GM21619 (cell line): ENCODE data around the gene LYL1.

Experiments
- ATAC-seq: cut with Tn5 transposase; IDR thresholded peaks from one replicate; pipeline ENCODE4 v1.9.1; 2021; ENCODE audit not compliant: unreplicated experiment

LYL1 gene

DNA sequence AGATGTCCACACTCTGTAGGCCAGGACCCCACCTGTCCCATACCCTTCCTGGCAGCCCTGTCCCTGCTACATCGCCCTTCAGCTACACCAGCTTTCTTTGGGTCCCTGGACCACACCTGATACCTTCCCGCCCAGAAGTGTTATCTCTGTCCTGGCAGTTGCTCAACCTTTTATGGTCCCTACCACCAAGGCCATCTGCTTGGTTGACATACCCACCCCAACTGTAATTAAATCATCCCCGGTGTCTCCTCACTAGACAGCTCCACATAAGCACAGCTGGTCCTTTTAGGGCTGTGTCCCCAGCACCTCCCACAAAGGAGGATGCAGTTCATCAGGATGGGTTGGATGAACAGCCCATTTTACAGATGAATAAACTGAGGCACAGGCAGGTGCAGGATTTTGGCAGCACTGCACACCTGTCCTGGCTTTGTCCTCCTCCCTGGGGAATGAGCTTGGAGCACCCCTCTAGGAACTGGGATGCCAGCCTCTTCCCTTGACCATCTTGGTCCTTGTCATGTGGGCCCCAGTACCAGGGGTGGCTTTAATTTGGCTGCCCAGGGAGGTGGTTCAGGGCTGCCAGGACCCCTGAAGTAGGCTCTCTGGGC is 28.3 kb upstream of the LYL1 start:
- no peak for ATAC-seq

DNA sequence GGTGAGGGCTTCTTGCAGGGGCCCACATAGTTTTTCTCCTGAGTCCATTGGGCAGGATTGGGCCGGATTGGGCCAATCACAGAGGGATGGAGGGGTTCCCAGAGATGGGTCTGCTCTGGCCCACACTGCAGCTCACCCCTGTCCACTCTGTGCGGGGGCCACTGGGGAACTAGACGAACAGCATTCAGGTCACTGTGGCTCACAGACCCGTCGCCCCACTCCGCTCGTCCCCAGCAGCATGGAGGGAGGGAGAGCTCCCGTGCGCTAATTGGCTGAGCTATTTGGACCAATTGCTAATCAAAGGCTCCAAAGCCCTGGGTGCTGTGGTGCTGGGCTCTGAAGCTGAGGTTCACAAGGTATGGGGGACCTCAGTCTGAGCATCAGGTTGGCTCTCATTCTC is 26.7 kb upstream of the LYL1 start:
- no peak for ATAC-seq

DNA sequence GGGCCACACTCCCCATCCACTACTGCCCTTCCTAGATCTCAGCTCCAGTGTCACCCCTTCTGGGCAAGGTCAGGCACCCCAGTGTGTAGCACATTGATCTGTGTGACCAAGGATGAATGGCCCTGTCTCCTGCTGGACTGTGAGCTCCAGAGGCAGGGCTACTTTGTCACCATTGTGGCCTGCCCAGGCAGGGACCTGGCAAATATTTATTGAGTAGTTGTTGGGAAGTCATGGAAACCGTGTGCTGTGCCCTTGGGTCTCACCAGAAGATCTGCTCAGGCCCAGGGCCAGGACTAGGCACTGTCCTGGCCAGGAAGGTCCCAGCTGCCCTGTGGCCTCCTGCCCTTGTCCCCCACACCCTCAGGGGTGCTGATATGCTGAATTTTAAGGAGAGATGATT is 25.9 kb upstream of the LYL1 start:
- ATAC-seq = no peak

DNA sequence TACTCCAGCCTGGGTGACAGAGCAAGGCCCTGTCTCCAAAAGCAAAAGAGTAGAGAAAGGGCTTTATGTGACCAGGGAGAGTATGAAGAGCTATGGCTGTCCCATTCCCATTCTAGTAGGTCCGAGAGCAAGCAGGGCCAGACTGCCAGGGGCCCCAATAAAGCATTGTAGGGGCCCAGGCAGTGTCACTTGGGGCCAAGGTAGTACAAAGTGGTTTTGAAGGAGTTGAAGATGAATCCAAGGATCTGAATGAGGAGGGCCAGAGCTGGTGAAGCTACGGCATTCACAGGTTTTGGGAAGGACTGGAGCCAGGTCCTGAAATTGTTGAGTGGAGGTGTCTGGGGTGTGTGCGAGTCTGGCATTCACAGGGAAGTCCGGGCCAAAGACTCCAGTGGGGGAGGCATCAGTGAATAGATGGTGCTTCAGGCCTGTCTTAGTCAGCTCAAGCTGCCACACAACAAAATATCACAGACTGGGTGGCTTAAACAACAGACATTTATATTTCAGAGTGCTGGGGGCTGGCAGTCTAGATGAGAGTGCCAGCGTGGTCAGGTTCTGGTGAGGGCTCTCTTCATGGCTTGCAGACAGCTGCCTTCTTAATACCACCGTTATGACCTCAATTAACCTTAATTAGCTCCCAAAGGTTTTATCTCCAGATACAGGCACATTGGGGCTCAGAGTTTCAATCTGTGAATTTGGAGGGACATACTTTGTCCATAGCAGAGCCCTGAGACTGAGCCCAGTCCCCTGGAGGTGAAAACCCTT is 25.3 kb upstream of the LYL1 start:
- ATAC-seq = no peak

DNA sequence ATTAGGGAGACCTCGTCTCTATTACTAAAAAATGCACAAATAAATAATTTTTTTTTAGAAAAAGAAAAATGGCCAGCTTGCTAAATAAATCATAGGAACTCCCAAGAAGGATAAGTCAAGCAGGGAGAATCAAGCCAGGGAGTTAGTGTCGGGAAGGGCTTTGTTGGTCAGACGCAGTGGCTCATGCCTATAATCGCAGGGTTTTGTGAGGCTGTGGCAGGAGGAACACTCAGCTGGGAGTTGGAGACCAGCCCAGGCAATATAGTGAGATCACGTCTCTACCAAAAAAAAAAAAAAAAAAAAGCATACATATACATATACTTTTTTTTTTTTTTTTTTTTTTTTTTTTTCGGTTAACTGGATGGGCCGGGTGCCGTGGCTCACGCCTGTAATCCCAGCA is 24.4 kb upstream of the LYL1 start:
- no peak for ATAC-seq

DNA sequence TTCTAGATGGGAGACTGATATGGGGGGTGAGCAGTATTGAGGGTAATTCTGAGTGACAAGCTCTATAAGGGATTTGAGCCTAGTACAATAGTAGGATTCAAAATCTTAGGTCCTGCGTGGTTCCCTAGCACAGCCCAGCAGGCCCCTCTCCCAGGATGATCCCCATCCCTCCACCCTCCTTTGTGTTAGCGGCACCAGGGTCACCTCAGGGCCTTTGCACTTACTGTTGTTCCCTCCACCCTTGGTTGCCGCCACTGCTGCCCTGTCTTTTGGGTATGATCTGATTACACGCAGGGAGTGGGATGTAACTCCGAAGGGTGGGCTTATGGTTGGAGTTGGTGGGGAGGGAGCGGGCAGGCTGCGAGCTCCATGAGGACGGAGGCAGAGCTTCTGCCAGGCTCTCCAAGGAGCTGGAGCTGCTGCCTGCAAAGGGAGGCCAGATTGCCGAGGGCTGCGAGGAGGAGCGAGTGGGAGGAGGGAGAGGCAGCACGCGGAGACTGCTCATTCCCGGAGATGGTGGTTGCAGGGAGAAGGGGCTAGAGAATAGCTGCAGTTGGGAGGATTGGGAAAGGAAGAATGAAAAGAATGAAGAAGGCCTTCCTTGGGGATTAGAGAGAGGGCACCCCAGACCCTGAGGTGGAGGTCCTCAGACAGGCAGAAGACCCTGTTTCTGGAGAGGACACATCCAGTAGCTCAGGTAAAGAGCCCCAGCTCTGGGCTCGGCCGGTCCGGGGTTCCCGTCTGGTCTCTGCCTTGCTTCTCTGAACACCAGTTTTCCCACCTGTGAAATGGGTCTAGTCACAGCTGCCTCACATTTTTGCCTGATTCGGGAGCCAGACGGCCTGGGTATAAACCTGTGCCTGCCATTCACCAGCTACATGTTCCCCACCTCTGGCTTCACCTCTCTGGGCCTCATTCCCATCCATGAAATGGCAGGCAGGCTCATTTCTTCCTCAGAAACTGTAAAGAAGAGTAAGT is 20.6 kb upstream of the LYL1 start:
- ATAC-seq = no peak

DNA sequence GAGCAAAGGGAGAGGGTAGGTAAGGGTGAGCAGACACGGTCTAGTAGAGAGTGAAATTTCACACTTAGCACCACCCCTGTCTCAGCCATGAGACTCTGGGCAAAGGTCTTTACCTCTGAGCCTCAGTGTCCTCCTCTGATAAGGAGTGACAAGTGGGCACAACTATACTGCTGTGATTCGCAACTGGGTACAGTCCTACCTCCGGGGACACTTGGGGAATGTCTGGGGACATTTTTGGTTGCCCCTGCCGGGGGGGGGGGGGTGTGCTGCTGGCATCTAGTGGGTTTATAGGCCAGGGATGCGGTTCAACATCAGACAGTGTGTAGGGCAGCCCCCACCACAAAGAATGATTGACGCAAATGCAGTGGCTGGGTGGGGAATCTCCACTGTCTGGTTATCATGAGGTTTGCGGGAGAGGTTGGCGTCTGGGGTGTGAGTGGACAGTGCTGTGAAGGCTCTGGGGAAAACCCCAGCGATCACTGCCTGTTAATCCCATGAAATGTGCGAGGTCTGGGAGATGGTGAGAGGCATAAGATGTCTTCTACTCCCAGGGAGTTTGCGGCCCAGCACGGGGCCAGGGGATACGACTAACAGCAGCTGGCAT is 19.7 kb upstream of the LYL1 start:
- no peak for ATAC-seq

DNA sequence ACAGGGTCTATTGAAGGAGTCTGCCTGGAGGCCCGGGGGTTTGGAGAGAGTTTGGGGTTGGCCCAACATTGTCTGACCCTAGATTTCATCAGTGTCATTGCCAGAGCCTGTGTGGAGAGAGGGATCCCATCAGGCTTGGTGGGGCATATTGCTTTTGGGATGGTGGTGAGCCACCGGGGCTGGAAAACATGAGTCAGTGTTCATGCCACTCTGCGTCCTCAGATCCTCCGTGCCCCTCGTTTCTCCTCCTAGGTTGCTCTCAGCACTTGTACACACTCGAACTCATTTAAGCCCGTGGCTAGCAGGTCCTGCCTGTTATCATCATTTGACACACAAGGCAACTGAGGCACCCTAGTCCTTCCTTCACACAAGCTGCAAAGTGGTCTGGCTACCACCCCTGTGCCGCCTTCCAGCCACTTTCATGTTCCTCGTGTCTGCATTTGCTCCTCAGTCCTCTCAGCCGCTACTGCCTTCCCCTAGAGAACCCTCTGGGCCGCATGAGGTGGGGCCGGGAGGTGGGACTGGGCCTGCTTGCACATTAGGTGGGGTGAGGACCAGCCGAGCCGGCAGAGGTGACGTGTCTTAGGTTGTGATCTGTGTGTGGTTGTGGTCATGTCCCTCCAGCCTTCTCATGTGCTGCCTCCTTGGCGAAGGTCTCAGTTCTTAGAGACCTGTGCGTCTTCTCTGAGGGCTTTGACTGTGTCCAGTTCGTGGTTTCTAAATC is 19.1 kb upstream of the LYL1 start:
- ATAC-seq = no peak

DNA sequence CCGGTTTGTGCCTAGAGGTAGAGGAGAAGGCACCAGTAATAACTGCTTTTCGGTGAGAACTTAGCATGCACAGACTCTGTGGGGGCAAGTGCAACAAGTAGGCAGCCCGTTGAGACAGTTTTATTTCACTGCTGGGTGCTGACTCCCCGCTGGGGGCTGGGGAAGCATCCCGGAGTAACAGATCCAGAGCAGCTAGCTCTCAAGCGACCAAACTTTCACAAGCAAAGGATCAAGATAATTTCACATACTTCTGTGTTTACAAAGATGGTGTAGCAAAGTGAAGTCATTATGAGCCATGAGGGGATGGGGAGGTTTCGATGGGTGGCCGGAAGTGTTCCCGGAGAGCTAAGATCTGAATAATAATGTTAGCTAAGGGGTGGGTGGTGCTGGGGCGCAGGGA is 18.2 kb upstream of the LYL1 start:
- ATAC-seq = no peak

DNA sequence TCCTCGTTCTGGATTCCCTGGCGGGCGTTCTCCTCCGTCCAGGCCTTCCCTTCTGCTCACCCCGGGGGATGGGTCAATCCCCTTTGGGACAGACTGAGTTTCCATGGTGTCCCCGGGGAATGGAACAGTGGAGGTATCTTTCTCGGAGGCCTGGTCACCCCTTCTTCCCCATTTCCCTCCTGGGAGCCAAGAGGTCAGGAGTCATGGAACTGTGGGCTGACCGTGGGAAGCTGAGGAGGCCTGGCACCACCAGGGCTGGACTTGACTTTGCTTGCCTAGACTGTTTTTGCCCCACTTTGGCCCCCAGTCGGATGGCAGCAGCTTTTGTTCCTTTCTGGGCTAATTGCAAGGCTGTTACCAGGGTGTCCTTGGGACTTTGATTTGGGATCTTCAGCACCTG is 17.4 kb upstream of the LYL1 start:
- ATAC-seq = no peak

DNA sequence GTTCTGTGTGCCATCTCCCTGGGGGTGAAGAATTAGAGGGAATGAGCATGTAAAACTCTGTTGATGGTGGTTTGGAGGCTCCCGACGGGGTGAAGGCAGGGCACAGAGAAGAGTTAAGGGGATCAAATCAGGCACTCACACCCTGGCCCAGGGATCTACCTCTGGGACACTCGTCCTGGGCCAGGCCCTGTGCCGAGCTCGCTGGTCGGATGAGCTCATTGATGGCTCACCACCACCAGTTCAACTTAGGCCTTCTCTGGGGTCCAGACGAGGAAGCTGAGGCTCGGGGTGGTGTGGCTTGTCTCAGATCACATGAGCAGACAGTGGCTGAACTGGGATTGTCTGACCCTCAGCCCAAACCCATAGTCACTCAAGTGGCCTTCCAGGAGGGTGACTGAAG is 17.0 kb upstream of the LYL1 start:
- no peak for ATAC-seq

DNA sequence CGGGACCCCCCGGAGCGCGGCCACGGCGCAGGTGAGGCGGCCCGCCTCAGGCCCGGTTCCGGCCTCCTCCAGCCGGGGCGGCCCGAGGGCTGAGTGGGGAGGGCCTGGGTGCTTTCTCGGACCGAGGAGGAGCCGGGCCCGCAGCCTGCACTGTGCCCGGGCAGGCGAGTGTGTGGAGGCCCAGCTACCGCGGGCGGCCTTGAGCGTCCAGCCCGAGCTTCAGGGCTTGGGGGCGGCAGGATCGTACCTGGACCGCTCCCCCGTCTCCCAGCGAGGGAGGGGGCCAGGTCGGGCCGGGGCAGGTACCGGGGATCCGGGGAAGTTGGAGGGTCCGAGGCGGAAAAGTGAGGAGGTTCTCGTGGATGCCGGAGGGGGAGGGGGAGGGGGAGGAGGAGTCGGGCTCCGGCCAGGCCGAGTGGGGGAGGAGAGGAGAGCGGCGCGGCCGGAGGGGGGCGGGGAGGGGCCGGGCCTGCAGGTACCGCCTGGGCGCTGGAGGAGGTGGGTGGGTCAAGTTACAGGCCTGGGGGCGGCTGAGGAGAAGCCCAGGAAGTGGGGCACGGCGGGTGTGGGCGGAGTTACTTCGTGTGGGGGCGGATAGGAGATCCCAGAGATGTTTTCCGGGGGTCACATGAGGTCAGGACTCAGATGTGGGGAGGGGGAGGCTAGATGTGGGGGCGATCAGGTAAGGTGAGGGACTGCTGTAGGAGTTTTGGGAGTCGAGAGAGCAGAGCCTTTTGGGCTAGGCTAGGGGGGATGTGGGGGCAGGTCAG is 16.0 kb upstream of the LYL1 start:
- ATAC-seq = no peak

DNA sequence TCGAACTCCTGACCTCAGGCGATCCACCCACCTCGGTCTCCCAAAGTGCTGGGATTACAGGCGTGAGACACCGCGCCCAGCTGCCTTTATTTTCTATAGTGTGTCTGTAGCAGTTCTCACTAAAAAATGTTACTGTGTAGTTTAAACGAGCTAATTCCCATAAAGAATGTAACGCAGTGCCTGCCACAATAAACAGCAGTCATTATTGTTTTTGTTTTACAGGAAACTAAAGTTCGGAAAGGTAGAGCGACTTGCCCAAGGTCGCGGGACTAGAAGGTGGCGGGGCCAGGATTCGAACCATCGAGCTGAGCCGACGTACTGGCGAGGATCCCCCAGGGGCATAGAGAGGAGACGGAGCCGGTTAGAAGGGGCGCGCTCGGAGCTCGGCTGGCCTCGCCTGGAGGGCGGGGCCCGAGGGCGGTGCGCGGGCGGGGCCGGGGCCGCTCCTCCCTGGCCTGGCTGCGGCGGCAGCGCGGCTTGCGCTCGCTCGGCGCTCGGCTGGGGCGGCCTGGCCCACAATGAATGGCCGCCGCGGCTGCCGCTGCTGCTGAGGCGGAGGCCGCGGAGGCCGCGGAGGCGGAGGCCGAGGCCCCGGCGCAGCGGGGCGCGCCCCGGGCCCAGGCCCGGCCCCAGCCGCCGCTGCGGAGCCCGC is 15.2 kb upstream of the LYL1 start, which contains the start of gene NACC1:
NACC1 (plus strand) TSS at position 493 of the 652 bp plus-strand sequence. CDS start 16,944 bp downstream, outside the sequence.
- ATAC-seq = peak; percentile 51

DNA sequence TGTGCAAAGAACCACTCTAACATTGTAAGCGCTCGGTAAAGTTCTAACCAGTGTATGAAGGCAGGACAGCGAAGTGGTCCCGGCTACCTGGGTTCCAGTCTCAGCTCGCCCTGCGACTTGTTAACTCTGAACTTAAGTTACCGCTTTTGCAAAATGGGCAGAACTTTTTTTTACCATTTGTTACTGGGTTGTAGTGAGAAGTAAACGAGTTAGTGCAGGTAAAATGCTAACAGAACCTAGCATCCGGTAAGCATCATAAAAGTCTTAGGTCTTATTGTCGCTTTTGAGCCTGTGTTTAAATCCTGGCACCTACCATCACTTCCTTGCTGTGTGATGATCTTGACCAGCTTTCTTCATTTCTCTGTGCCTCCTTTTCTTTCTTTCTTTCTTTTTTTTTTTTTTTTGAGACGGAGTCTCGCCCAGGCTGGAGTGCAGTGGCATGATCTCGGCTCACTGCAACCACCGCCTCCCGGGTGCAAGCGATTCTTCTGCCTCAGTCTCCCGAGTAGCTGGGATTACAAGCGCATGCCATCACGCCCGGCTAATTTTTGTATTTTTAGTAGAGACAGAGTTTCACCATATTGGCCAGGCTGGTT is 14.6 kb upstream of the LYL1 start:
- ATAC-seq = peak; percentile 12

DNA sequence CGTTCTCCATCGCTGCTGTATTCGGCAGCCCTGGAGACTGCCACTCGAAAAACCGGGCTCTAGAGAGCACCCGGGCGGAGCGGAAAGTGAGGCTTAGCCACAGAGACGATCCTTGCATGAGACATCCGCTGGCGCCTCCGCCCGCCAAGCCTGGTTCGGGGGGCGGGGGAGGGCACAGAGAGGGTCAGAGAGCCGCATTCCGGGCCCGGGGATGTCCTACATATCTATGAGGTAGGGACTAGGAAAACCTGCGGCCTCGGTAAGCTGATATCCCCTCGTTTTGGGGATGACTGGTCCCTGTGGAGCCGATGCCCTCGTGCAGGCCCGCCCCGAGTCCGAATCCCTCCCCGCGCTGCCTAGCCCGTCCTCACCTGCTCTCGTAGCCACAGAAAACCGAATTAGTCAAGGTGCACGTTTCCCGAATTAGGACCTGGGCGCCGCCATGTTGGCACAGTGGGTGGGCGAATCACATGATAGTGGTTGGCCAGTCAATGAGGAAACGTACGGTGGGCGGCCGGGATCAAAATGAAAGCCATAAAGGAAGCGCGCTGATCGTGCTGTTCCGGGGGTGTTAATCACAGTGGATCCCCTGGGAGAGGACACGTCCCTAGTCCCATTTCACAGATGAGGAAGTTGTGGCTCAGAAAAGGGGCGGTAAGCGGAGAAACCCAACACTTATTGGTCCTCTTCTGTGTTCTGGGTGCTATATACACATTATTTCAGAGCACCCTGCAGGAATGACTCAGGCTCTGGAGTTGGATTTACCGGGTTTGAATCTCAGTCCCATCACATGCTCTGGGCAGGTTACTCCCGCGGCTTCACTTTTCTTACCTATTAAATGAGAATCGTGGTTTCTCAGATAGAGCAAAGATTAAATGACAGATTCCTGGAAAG is 13.9 kb upstream of the LYL1 start, which contains the start of gene TRMT1:
TRMT1 (minus strand) TSS at position 459 of the 894 bp plus-strand sequence; CDS start at position 118, 341 bp downstream.
- peak; percentile 34 for ATAC-seq

DNA sequence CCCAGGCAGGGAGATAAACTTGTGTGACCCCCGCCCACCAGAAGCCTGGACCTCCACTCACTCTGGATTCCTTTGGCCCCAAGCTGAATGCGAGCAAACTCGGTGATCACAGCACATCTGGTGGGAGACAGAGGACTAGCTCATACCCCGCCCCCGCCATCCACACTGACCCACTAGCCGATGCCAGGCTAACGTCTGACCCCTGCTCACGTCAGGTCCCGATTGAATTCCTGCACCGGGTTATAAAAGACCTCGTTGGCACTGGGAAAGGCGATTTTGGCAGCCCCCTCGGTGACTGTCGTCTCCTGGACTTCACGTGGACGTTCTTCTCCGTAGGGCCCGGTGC is 13.3 kb upstream of the LYL1 start:
- ATAC-seq = no peak

DNA sequence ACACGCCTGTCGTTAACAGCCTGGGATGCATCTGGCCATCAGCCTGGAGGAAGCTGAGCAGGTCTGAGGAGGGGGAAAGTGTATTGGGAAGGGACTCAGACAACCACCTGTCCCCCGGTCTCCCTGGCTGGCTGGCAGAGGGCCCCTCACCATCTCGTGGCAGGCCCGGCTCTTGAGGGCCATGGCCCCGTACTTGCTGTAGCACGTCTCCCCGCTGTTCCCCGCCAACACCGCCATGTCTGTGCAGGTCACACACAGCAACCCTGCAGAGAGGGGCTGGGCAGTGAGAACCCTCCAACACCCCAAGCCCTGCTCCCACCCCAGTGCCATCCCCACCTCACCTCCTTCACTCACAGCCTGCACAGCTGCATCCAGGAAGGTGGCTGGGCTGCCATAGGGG is 9.9 kb upstream of the LYL1 start:
- no peak for ATAC-seq

DNA sequence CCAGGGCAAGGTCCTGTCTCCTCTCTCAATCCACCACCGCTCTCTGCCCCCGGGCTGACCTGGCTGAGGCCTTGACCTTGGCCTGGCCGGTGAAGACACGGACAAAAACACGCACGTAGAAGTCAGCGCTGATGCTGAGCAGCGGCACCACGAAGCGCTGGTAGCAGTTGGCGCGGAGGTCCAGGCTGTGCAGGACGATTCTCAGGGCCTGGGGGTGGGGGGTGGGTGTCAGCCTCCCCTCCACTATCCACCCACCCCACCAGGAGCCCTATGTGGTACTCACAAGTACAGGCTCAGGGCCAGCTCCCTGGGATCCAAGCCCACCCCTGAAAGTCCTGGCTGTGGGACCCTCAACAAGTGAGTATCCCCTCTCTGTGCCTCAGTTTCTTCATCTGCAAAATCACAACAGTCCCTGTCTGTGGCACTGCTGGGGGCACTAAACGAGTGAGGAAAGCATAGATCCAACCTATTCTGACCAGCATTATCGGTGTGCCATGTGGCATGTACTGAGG is 7.5 kb upstream of the LYL1 start:
- ATAC-seq = no peak
